Heart left ventricle (tissue), 13 donors: ENCODE data around the gene ZNF346.

Experiments
- CTCF ChIP-seq, 12 donors: fragments of 200-600 bp; sonication (generic) in 4 of 12; IDR thresholded peaks; one replicate each; pipeline versions ENCODE4 v1.5.0 to v1.8.0; 2018 to 2022; ENCODE audit warnings: antibody characterized with exemption in 12 of 12, mild to moderate bottlenecking in 5 of 12
- POLR2A ChIP-seq, 2 donors: fragments of 450-650 bp; IDR thresholded peaks; one replicate each; pipeline ENCODE4 v1.6.1; 2017; ENCODE audit warnings: antibody characterized with exemption in 2 of 2, mild to moderate bottlenecking in 2 of 2, moderate library complexity in 2 of 2
- donor health status: ischemic (EF 13 %, LVEDD 7.1; RV severe dilation, severe dysfunction).
- donor health status: DM: no; HTN: yes; CAD: no.
- donor health status: DM: no; HTN: no; CAD: no.
- donor health status: ischemic (EF 25% LVEDD 6.9; RV normal size, moderate dysfunction).
- donor health status: ischemic (EF 25% LVEDD 5.7; RV mildly dilated, moderate dysfunction).
- donor health status: ischemic (EF 35%, LVEDD 5.7; RV mildly dilated, moderate dysfunction).
- donor health status: nonischemic (EF 11% LVEDD 7.7; RV severe dilation, severe dysfunction).
- donor health status: DM: yes; HTN: yes; CAD: no.
- donor health status: PGD.
- donor health status: ischemic (EF 29% LVEDD 5.4; RV normal size, mild dysfunction).
- donor health status: nonischemic (EF 23%, LVEDD 6.1; RV moderate dilation, normal function).

DNA sequence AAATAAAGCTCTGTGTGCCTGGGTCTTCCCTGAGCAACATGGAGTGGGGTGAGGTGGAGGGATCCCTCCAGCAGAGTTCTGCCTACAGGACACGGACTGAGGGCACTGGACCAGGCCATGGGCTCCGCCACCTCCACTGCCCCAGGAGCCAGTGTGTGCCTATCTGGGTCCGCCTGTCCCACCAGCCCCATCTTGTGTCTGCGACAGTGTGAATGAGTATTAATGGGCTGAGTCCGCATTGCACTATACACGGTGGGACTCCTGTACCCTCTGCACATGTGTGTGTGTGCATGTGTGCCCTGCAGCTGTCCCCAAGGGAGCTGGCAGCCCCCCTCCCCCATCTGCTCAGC, 75.6 kb downstream of the ZNF346 start:
- no peak for TF ChIP-seq POLR2A (IDR thresholded peaks at IDR 0.05)
- TF ChIP-seq CTCF (IDR thresholded peaks at IDR 0.05), result no peak
